ENCODE measurements around the gene ZBP1.

ZBP1 gene

GRCh38 chr20:57566803-57567459 is 53.3 kb downstream of the ZBP1 start:
- no peak overlapping the region for H3K9ac ChIP-seq (ENCODE audit: low read length)
- H3K9me3 ChIP-seq (replicated peaks; ENCODE audit: insufficient read depth, low read length): no peaks in the 10 kb centered on the region
- H2AFZ ChIP-seq (ENCODE audit: low read length): no peak overlapping the region
- no peak overlapping the region for H3K4me2 ChIP-seq (ENCODE audit: low read depth, low read length)
- H3K9me2 ChIP-seq (replicated peaks; ENCODE audit: insufficient read depth, low read length): no peaks in the 10 kb centered on the region
- TF ChIP-seq CTCF (IDR thresholded peaks at IDR 0.05; ENCODE audit: low read length) (no peak), EZH2phosphoT487 (IDR thresholded peaks at IDR 0.05; ENCODE audit: low read length) (no peak), EZH2 (optimal IDR thresholded peaks at IDR 0.05; ENCODE audit: low read depth, low read length) (no peak)
- no peak overlapping the region for H3K27ac ChIP-seq (ENCODE audit: low read length)
- no peaks in the 10 kb centered on the region for H4K20me1 ChIP-seq (ENCODE audit: insufficient read depth, low read length)
- H3K4me3 ChIP-seq (ENCODE audit: low read length): no peak overlapping the region
- H3K4me1 ChIP-seq (ENCODE audit: low read length): no peaks in the 10 kb centered on the region
- DNase-seq: no peak
- no peaks in the 10 kb centered on the region for H3K79me2 ChIP-seq (ENCODE audit: low read length)
- H3K36me3 ChIP-seq (replicated peaks; ENCODE audit: insufficient read depth, low read length): no peaks in the 10 kb centered on the region
- H3F3A ChIP-seq (ENCODE audit: insufficient read depth, low read length): no peaks in the 10 kb centered on the region
- H3K27me3 ChIP-seq (replicated peaks; ENCODE audit: insufficient read depth, low read length): peaks cover 98% of the 10 kb centered on the region

- DNase-seq: no peak
- no peaks in the 10 kb centered on the region for H3K79me2 ChIP-seq (ENCODE audit: low read length)
- H3K4me3 ChIP-seq (ENCODE audit: low read length): no peak overlapping the region
- peaks cover 98% of the 10 kb centered on the region for H3K27me3 ChIP-seq (replicated peaks; ENCODE audit: insufficient read depth, low read length)
- H3K9ac ChIP-seq (ENCODE audit: low read length): no peak overlapping the region
- no peaks in the 10 kb centered on the region for H3K4me1 ChIP-seq (ENCODE audit: low read length)
- H3K9me2 ChIP-seq (replicated peaks; ENCODE audit: insufficient read depth, low read length): no peaks in the 10 kb centered on the region
- H2AFZ ChIP-seq (ENCODE audit: low read length): no peak overlapping the region
- TF ChIP-seq CTCF (IDR thresholded peaks at IDR 0.05; ENCODE audit: low read length) (no peak), EZH2 (optimal IDR thresholded peaks at IDR 0.05; ENCODE audit: low read depth, low read length) (no peak), EZH2phosphoT487 (IDR thresholded peaks at IDR 0.05; ENCODE audit: low read length) (no peak)
- no peaks in the 10 kb centered on the region for H3K9me3 ChIP-seq (replicated peaks; ENCODE audit: insufficient read depth, low read length)
- H3F3A ChIP-seq (ENCODE audit: insufficient read depth, low read length): no peaks in the 10 kb centered on the region
- no peaks in the 10 kb centered on the region for H4K20me1 ChIP-seq (ENCODE audit: insufficient read depth, low read length)
- H3K4me2 ChIP-seq (ENCODE audit: low read depth, low read length): no peak overlapping the region
- no peaks in the 10 kb centered on the region for H3K36me3 ChIP-seq (replicated peaks; ENCODE audit: insufficient read depth, low read length)
- no peak overlapping the region for H3K27ac ChIP-seq (ENCODE audit: low read length)
Measured at GRCh38 chr20:57566399-57566798, 53.8 kb downstream of the ZBP1 start.

GRCh38 chr20:57564951-57565642 is 55.1 kb downstream of the ZBP1 start:
- no peak overlapping the region for H3K27ac ChIP-seq (ENCODE audit: low read length)
- H3K4me3 ChIP-seq (ENCODE audit: low read length): no peak overlapping the region
- no peaks in the 10 kb centered on the region for H3K9me3 ChIP-seq (replicated peaks; ENCODE audit: insufficient read depth, low read length)
- H3K79me2 ChIP-seq (ENCODE audit: low read length): no peaks in the 10 kb centered on the region
- H3F3A ChIP-seq (ENCODE audit: insufficient read depth, low read length): no peaks in the 10 kb centered on the region
- H3K4me1 ChIP-seq (ENCODE audit: low read length): no peaks in the 10 kb centered on the region
- no peaks in the 10 kb centered on the region for H4K20me1 ChIP-seq (ENCODE audit: insufficient read depth, low read length)
- no peak for DNase-seq
- peaks cover 100% of the 10 kb centered on the region for H3K27me3 ChIP-seq (replicated peaks; ENCODE audit: insufficient read depth, low read length)
- H3K4me2 ChIP-seq (ENCODE audit: low read depth, low read length): no peak overlapping the region
- no peaks in the 10 kb centered on the region for H3K9me2 ChIP-seq (replicated peaks; ENCODE audit: insufficient read depth, low read length)
- no peak overlapping the region for H2AFZ ChIP-seq (ENCODE audit: low read length)
- no peak overlapping the region for H3K9ac ChIP-seq (ENCODE audit: low read length)
- TF ChIP-seq CTCF (IDR thresholded peaks at IDR 0.05; ENCODE audit: low read length): no peak
- TF ChIP-seq EZH2 (optimal IDR thresholded peaks at IDR 0.05; ENCODE audit: low read depth, low read length): no peak
- TF ChIP-seq EZH2phosphoT487 (IDR thresholded peaks at IDR 0.05; ENCODE audit: low read length): no peak
- H3K36me3 ChIP-seq (replicated peaks; ENCODE audit: insufficient read depth, low read length): no peaks in the 10 kb centered on the region
